ENCODE data around the gene PSMB4. TPM values are rescaled to one million over a fixed set of nuclear protein-coding genes. Genes with fewer than 3 reads are reported as not detected.
"Not testable (repeated sequence)": the region's sequence is repeated elsewhere in the genome, so short reads cannot be mapped to it uniquely, and the experiment has no call there.

PSMB4 gene
- total RNA-seq, 1 experiment from 2014 or later = 414 TPM

DNA sequence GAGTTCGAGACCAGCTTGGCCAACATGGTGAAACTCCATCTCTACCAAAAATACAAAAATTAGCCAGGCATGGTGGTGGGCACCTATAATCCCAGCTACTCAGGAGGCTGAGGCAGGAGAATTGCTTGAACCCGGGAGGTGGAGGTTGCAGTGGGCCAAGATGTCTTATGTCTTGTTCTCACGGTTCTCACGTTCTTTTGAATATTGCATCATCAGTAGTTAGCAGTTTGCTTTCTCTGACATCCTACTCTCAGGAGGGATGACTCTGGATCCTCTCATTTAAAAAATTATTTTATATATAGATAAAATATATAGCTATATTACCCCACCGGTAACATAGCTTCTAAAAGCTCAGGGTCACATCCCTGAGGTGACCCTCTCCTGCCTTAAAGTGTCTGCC, 3.1 kb upstream of the PSMB4 start:
- CTCF ChIA-PET = interaction anchor here (2.5 kb wide), 1 partner anchor 95 kb away, joined by 15 read pairs; no protein-coding TSS in a partner anchor
- Mint-ChIP-seq H3K36me3 (peaks cover 15% of the 10 kb centered on the region), H3K4me1 (peaks cover 11% of the 10 kb centered on the region), H3K27me3 (ENCODE audit: low read depth) (peaks cover 10% of the 10 kb centered on the region)
- not testable (repeated sequence) for DNase-seq (ENCODE audit: low spot score); ATAC-seq; H3K27ac Mint-ChIP-seq; H3K9me3 Mint-ChIP-seq; H3K4me3 Mint-ChIP-seq
- POLR2A ChIA-PET = interaction anchor here (0.6 kb wide), 1 partner anchor 1033 kb away, joined by 4 read pairs; the partner anchor contains the start of gene RPRD2

GRCh38 chr1:151401125-151401788, 1.9 kb downstream of the PSMB4 start:
- ChIA-PET CTCF (interaction anchor here (0.5 to 2.0 kb wide), 2 partner anchors 28 to 100 kb away, joined by 3 to 6 read pairs; no protein-coding TSS in a partner anchor), POLR2A (no interaction called here)
- Mint-ChIP-seq H3K27me3 (ENCODE audit: low read depth) (no peaks in the 10 kb centered on the region), H3K36me3 (peaks cover 46% of the 10 kb centered on the region), H3K4me1 (peaks cover 11% of the 10 kb centered on the region), H3K9me3 (no peaks in the 10 kb centered on the region), H3K4me3 (peak overlapping the region; percentile 97), H3K27ac (peak overlapping the region; percentile 100)
- TF ChIP-seq TEAD1 (CRISPR knock-in tag; IDR thresholded peaks at IDR 0.05) (no peak), NR1H2 (CRISPR knock-in tag; IDR thresholded peaks at IDR 0.05) (no peak), SMAD3 (CRISPR knock-in tag; IDR thresholded peaks at IDR 0.05; ENCODE audit: borderline replicate concordance) (no peak), ZBTB21 (CRISPR knock-in tag; IDR thresholded peaks at IDR 0.05; ENCODE audit: borderline replicate concordance) (no peak), ATF3 (CRISPR knock-in tag; conservative IDR thresholded peaks at IDR 0.05) (no peak), KAT7 (CRISPR knock-in tag; IDR thresholded peaks at IDR 0.05; ENCODE audit: borderline replicate concordance) (no peak), ZNF121 (CRISPR knock-in tag; IDR thresholded peaks at IDR 0.05) (no peak), ZNF281 (CRISPR knock-in tag; IDR thresholded peaks at IDR 0.05) (no peak), TEAD4 (CRISPR knock-in tag; IDR thresholded peaks at IDR 0.05) (no peak)
- TF ChIP-seq, protein P1, sequence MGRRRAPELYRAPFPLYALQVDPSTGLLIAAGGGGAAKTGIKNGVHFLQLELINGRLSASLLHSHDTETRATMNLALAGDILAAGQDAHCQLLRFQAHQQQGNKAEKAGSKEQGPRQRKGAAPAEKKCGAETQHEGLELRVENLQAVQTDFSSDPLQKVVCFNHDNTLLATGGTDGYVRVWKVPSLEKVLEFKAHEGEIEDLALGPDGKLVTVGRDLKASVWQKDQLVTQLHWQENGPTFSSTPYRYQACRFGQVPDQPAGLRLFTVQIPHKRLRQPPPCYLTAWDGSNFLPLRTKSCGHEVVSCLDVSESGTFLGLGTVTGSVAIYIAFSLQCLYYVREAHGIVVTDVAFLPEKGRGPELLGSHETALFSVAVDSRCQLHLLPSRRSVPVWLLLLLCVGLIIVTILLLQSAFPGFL (CRISPR knock-in tag; IDR thresholded peaks at IDR 0.05; ENCODE audit: borderline replicate concordance) = no peak
- TF ChIP-seq, protein P2, sequence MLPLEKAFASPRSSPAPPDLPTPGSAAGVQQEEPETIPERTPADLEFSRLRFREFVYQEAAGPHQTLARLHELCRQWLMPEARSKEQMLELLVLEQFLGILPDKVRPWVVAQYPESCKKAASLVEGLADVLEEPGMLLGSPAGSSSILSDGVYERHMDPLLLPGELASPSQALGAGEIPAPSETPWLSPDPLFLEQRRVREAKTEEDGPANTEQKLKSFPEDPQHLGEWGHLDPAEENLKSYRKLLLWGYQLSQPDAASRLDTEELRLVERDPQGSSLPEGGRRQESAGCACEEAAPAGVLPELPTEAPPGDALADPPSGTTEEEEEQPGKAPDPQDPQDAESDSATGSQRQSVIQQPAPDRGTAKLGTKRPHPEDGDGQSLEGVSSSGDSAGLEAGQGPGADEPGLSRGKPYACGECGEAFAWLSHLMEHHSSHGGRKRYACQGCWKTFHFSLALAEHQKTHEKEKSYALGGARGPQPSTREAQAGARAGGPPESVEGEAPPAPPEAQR (CRISPR knock-in tag; IDR thresholded peaks at IDR 0.05) = no peak
- TF ChIP-seq, protein P3, sequence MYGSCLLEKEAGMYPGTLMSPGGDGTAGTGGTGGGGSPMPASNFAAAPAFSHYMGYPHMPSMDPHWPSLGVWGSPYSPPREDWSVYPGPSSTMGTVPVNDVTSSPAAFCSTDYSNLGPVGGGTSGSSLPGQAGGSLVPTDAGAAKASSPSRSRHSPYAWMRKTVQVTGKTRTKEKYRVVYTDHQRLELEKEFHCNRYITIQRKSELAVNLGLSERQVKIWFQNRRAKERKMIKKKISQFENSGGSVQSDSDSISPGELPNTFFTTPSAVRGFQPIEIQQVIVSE (CRISPR knock-in tag; IDR thresholded peaks at IDR 0.05; ENCODE audit: borderline replicate concordance) = no peak
- no peak for ATAC-seq
- no peak for DNase-seq (ENCODE audit: low spot score)

GRCh38 chr1:151401860-151402259, 2.5 kb downstream of the PSMB4 start:
- POLR2A ChIA-PET = no interaction called here
- Mint-ChIP-seq H3K27me3 (ENCODE audit: low read depth) (no peaks in the 10 kb centered on the region), H3K4me3 (no peak overlapping the region), H3K9me3 (no peaks in the 10 kb centered on the region), H3K36me3 (peaks cover 50% of the 10 kb centered on the region), H3K4me1 (peaks cover 11% of the 10 kb centered on the region), H3K27ac (peak overlapping the region; percentile 70)
- CTCF ChIA-PET = interaction anchor here (0.5 to 2.0 kb wide), 3 partner anchors 32 to 185 kb away, joined by 3 to 6 read pairs (median 4); no protein-coding TSS in a partner anchor
- ATAC-seq (no peak), DNase-seq (ENCODE audit: low spot score) (no peak)
- TF ChIP-seq, protein P2 (CRISPR knock-in tag; IDR thresholded peaks at IDR 0.05) = no peak
- TF ChIP-seq ZMAT4 (CRISPR knock-in tag; IDR thresholded peaks at IDR 0.05) (no peak), ZNF138 (CRISPR knock-in tag; conservative IDR thresholded peaks at IDR 0.05) (no peak), TEAD1 (CRISPR knock-in tag; IDR thresholded peaks at IDR 0.05) (no peak)
- TF ChIP-seq, protein P4, sequence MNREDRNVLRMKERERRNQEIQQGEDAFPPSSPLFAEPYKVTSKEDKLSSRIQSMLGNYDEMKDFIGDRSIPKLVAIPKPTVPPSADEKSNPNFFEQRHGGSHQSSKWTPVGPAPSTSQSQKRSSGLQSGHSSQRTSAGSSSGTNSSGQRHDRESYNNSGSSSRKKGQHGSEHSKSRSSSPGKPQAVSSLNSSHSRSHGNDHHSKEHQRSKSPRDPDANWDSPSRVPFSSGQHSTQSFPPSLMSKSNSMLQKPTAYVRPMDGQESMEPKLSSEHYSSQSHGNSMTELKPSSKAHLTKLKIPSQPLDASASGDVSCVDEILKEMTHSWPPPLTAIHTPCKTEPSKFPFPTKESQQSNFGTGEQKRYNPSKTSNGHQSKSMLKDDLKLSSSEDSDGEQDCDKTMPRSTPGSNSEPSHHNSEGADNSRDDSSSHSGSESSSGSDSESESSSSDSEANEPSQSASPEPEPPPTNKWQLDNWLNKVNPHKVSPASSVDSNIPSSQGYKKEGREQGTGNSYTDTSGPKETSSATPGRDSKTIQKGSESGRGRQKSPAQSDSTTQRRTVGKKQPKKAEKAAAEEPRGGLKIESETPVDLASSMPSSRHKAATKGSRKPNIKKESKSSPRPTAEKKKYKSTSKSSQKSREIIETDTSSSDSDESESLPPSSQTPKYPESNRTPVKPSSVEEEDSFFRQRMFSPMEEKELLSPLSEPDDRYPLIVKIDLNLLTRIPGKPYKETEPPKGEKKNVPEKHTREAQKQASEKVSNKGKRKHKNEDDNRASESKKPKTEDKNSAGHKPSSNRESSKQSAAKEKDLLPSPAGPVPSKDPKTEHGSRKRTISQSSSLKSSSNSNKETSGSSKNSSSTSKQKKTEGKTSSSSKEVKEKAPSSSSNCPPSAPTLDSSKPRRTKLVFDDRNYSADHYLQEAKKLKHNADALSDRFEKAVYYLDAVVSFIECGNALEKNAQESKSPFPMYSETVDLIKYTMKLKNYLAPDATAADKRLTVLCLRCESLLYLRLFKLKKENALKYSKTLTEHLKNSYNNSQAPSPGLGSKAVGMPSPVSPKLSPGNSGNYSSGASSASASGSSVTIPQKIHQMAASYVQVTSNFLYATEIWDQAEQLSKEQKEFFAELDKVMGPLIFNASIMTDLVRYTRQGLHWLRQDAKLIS (CRISPR knock-in tag; IDR thresholded peaks at IDR 0.05; ENCODE audit: borderline replicate concordance) = no peak

Data from WTC11 (cell line).